Fibroblast of lung (primary cell): ENCODE results near the gene SSPN.

Source experiments
- CTCF ChIP-seq, 2 donors: IDR thresholded peaks in 1 of 2; conservative IDR thresholded peaks in 1 of 2; 1 replicate in 1 of 2; 2 replicates in 1 of 2; pipeline ENCODE4 v1.5.1; 2011 to 2012; ENCODE audit warnings: low read length in 2 of 2, control low read depth in 1 of 2, inconsistent platforms in 1 of 2, low read depth in 1 of 2, mild to moderate bottlenecking in 1 of 2
- EZH2 ChIP-seq: IDR thresholded peaks from 2 replicates; pipeline ENCODE4 v1.5.1; 2012; ENCODE audit warnings: low read length, control low read depth, mild to moderate bottlenecking; ENCODE audit errors: missing control alignments

- no peak for TF ChIP-seq CTCF (conservative IDR thresholded peaks at IDR 0.05 in 1 of 2, IDR thresholded peaks at IDR 0.05 in 1 of 2; ENCODE audit: low read depth in 1 of 2, low read length in 2 of 2)
- TF ChIP-seq EZH2: no peak
Measured at GRCh38 chr12:26275313-26276131, 80.1 kb downstream of the SSPN start.
